Activated naive CD8-positive, alpha-beta T cell treated with anti-CD3 and anti-CD28 coated beads, Interleukin-2, amount 50 U/mL, for 24 hours (primary cell): ENCODE results near the gene BBS9.

ENCODE experiments used
- ATAC-seq: fragments of 150-1000 bp; cut with Tn5 transposase; one replicate; pipeline ENCODE4 v1.10.0; 2021
- DNase-seq: peaks from one replicate; pipeline ENCODE4 v3.0.0; 2021
- H3K27ac Mint-ChIP-seq: one replicate; pipeline ENCODE4 v1.8.0; 2021; ENCODE audit warnings: mild to moderate bottlenecking, mixed read lengths
- H3K27me3 Mint-ChIP-seq: one replicate; pipeline ENCODE4 v1.8.0; 2021; ENCODE audit warnings: mixed read lengths
- H3K36me3 Mint-ChIP-seq: one replicate; pipeline ENCODE4 v1.8.0; 2021; ENCODE audit warnings: low read depth, mixed read lengths
- H3K4me1 Mint-ChIP-seq: one replicate; pipeline ENCODE4 v1.8.0; 2021; ENCODE audit warnings: mixed read lengths
- H3K4me3 Mint-ChIP-seq: one replicate; pipeline ENCODE4 v1.8.0; 2021; ENCODE audit warnings: mild to moderate bottlenecking, moderate library complexity, mixed read lengths
- H3K9me3 Mint-ChIP-seq: one replicate; pipeline ENCODE4 v1.8.0; 2021; ENCODE audit warnings: mixed read lengths

Gene BBS9

DNA sequence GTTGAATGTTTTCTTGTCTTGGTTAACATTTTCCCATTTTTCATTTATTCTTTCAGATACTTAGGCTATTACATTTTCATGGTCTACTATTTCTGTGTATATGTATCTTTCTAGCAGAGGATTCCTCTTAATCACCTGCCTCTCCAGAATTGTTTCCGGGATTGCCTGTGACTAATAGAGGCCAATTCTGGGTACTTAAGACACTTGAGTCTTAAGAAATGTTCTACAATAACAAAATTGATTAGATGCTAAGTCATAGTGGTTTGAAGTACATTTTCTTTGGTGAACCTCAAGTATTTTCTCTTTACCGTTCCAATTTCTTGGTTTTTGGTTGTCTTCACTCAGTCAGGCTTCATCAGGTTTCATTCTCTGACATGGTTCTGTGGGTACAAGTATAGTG, 26.4 kb downstream of the BBS9 start:
- no peak for ATAC-seq
- Mint-ChIP-seq H3K36me3 (peaks cover 2% of the 10 kb centered on the region), H3K4me3 (no peak overlapping the region)

DNA sequence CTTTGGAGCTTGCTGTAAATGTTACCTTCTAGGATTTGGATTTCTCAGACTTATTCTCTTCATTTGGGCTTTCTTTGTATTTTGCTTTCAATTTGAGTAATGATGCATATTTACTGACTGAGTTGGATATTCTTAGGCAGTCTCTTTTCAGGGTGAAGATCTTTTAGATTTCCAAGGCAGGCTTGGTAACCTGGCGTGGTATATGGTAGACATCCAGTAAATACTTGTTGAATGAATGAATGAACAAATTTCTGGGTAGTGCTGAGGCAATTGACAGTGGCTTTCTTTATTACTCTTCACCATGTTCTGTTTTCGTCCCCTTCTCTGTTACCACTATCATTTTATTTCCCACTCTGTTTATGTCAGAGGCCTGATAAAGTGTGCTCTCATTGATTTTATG, 27.1 kb downstream of the BBS9 start:
- Mint-ChIP-seq H3K9me3 (no peaks in the 10 kb centered on the region), H3K36me3 (peaks cover 2% of the 10 kb centered on the region), H3K27ac (no peak overlapping the region), H3K4me3 (no peak overlapping the region), H3K4me1 (no peaks in the 10 kb centered on the region), H3K27me3 (no peaks in the 10 kb centered on the region)
- no peak for ATAC-seq
- no peak for DNase-seq

More for the DNA sequence above, 26.4 kb downstream of the BBS9 start:
- Mint-ChIP-seq H3K9me3 (no peaks in the 10 kb centered on the region), H3K27me3 (no peaks in the 10 kb centered on the region), H3K27ac (no peak overlapping the region), H3K4me1 (no peaks in the 10 kb centered on the region)
- no peak for DNase-seq

GRCh38 chr7:33157311-33157710, 27.9 kb downstream of the BBS9 start:
- ATAC-seq (no peak), DNase-seq (no peak)
- Mint-ChIP-seq H3K27me3 (no peaks in the 10 kb centered on the region), H3K9me3 (no peaks in the 10 kb centered on the region), H3K4me3 (no peak overlapping the region), H3K4me1 (no peaks in the 10 kb centered on the region), H3K27ac (no peak overlapping the region), H3K36me3 (peaks cover 10% of the 10 kb centered on the region)

DNA sequence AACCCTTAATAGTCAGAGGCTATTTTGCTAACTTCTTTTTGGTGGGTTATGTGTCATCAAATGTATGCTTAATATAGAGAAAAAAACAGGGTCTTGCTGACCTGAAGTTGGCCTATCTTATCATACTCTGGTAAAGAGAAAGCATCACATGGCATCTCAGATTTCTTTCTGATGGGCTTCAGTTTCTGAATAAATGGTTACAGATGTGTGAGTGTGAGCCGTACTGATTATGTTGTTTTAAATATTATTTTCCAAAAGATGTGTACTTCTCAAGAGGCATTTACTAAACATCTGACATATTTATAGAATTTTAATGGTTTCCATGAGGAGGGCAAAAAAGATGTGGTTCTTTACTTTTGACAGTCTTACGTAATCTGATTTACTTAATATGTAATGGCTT, 28.4 kb downstream of the BBS9 start:
- Mint-ChIP-seq H3K4me3 (no peak overlapping the region), H3K36me3 (peaks cover 13% of the 10 kb centered on the region), H3K27ac (no peak overlapping the region), H3K4me1 (no peaks in the 10 kb centered on the region), H3K27me3 (no peaks in the 10 kb centered on the region), H3K9me3 (no peaks in the 10 kb centered on the region)
- DNase-seq (no peak), ATAC-seq (no peak)

DNA sequence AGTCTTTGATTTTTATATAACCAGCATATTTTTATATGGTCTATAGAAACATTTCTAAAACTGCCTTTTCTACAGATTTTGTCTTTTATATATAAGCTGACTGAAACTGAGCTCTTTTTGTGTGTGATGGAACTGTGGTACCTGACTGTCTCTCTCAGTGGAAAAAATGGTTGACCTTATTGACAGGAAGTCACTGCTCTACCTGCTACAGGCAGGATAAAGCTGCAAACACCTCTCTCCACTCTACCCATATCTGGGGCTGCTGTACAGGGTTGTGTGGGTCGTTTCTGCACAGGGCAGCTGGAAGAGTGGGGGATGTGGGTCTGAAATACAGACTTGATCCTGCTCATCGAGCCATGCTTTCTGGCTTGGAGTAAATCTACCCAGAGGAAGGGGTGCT, 48.5 kb downstream of the BBS9 start:
- no peaks in the 10 kb centered on the region for H3K9me3 Mint-ChIP-seq
- no peak for DNase-seq
- peak; percentile 61 for ATAC-seq
- no peak overlapping the region for H3K4me3 Mint-ChIP-seq
- H3K27me3 Mint-ChIP-seq, result no peaks in the 10 kb centered on the region
- no peak overlapping the region for H3K27ac Mint-ChIP-seq
- peaks cover 21% of the 10 kb centered on the region for H3K36me3 Mint-ChIP-seq
- peaks cover 3% of the 10 kb centered on the region for H3K4me1 Mint-ChIP-seq

- Mint-ChIP-seq H3K4me1 (peaks cover 3% of the 10 kb centered on the region), H3K9me3 (no peaks in the 10 kb centered on the region), H3K27me3 (no peaks in the 10 kb centered on the region), H3K36me3 (peaks cover 16% of the 10 kb centered on the region), H3K4me3 (no peak overlapping the region), H3K27ac (no peak overlapping the region)
- ATAC-seq, result no peak
- DNase-seq, result no peak
Measured at GRCh38 chr7:33179519-33179918, 50.2 kb downstream of the BBS9 start.

DNA sequence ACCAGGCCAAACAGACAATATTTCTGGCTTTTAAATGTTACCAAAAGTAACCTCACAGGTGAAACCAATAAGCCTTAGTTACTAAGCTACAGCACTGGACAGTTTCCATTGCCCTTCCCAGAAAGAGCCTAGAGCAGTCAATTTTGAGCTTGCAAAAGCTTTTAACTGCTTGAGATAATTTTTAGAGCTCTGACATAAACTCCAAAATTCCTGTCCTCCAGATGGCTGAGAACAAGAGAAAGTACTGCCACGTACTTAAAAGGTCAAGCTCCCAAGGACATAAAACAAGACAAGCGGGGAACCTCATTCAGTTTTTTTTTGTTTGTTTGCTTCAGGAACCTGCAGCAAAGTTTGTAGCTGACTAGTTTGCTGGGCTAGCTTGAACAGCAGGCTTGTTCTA, 54.1 kb downstream of the BBS9 start:
- Mint-ChIP-seq H3K36me3 (peaks cover 18% of the 10 kb centered on the region), H3K9me3 (no peaks in the 10 kb centered on the region), H3K4me1 (no peaks in the 10 kb centered on the region), H3K27ac (no peak overlapping the region), H3K27me3 (no peaks in the 10 kb centered on the region), H3K4me3 (no peak overlapping the region)
- ATAC-seq (no peak), DNase-seq (no peak)

DNA sequence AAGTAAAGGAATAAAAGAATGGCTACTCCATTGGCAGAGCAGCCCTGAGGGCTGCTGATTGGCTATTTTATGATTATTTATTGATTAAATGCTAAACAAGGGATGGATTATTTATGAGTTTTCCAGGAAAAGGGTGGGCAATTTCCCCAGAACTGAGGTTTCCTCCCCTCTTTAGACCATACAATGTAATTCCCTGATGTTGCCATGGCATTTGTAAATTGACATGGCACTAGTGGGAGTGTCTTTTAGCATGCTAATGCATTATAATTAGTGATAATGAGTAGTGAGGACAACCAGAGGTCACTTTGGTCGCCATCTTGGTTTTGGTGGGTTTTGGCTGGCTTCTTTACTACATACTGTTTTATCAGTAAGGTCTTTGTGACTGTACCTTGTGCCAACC, 55.5 kb downstream of the BBS9 start:
- Mint-ChIP-seq H3K27ac (no peak overlapping the region), H3K4me3 (no peak overlapping the region), H3K27me3 (no peaks in the 10 kb centered on the region), H3K36me3 (peaks cover 13% of the 10 kb centered on the region), H3K9me3 (no peaks in the 10 kb centered on the region), H3K4me1 (no peaks in the 10 kb centered on the region)
- DNase-seq (no peak), ATAC-seq (no peak)

DNA sequence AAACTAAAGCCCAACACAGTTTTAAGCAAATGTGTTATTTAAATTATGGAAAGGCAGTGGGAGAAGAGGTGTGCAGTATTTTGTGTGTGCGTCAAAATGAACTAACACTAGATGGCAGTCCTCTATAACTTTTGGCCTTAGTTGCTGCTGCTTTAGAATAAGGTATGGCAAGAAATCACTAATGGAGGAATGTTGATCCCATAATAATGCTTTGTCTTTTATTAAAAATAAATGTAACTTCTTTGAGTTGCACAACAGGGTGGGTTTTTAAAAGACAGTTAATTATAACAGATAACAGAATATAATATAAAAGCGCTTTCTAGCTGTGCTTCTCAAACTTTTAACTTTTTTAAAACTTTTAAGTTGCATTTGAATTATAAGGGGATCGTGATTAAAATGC, 56.4 kb downstream of the BBS9 start:
- ATAC-seq (no peak), DNase-seq (no peak)
- peaks cover 6% of the 10 kb centered on the region for H3K36me3 Mint-ChIP-seq
- no peak overlapping the region for H3K4me3 Mint-ChIP-seq
- H3K27me3 Mint-ChIP-seq, result no peaks in the 10 kb centered on the region
- H3K9me3 Mint-ChIP-seq, result no peaks in the 10 kb centered on the region
- no peak overlapping the region for H3K27ac Mint-ChIP-seq
- peaks cover 5% of the 10 kb centered on the region for H3K4me1 Mint-ChIP-seq

GRCh38 chr7:33186192-33186591, 56.8 kb downstream of the BBS9 start:
- peaks cover 3% of the 10 kb centered on the region for H3K36me3 Mint-ChIP-seq

DNA sequence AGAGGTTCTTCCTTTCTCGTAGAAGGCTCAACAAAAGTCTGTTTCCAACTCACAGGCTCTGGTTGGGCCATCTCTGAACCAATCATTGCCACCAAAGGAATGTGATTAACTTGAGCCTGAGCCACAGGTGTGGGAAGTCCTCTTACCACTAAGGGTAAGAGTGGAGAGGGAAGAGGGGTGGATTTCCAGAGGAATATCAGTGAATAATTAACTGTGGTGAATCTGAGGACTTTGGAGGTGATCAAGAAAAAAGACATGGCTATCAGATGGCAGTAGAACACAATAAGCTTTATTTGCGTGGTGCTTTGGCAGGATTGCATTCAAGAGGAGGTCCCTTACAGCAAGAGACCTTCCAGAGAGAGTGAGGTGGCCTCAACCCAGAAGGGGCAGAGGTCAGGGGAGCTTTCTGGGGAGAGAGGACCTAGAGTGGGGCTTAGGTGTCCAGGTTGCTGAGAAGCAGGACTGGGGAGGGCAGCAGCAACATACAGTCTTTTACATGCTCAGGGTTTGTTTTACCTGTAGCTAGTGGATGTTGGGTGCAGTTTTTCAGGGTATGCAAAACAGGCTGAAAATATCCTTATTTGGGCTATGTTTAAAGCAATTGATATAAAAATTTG, 61.4 kb downstream of the BBS9 start:
- Mint-ChIP-seq H3K9me3 (no peaks in the 10 kb centered on the region), H3K4me3 (no peak overlapping the region), H3K27ac (no peak overlapping the region), H3K36me3 (peaks cover 3% of the 10 kb centered on the region), H3K4me1 (peaks cover 17% of the 10 kb centered on the region), H3K27me3 (no peaks in the 10 kb centered on the region)
- no peak for ATAC-seq
- no peak for DNase-seq

More at GRCh38 chr7:33186192-33186591, 56.8 kb downstream of the BBS9 start:
- no peaks in the 10 kb centered on the region for H3K27me3 Mint-ChIP-seq
- H3K27ac Mint-ChIP-seq, result no peak overlapping the region
- DNase-seq (no peak), ATAC-seq (no peak)
- no peaks in the 10 kb centered on the region for H3K9me3 Mint-ChIP-seq
- H3K4me1 Mint-ChIP-seq, result peaks cover 9% of the 10 kb centered on the region
- no peak overlapping the region for H3K4me3 Mint-ChIP-seq

GRCh38 chr7:33191340-33191739, 62.0 kb downstream of the BBS9 start:
- Mint-ChIP-seq H3K27ac (no peak overlapping the region), H3K27me3 (no peaks in the 10 kb centered on the region), H3K4me1 (peaks cover 17% of the 10 kb centered on the region), H3K9me3 (no peaks in the 10 kb centered on the region), H3K36me3 (peaks cover 3% of the 10 kb centered on the region), H3K4me3 (no peak overlapping the region)
- ATAC-seq (peak; percentile 33), DNase-seq (no peak)

GRCh38 chr7:33192695-33193291, 63.4 kb downstream of the BBS9 start:
- Mint-ChIP-seq H3K4me3 (no peak overlapping the region), H3K27ac (no peak overlapping the region), H3K4me1 (peaks cover 17% of the 10 kb centered on the region), H3K27me3 (no peaks in the 10 kb centered on the region), H3K9me3 (no peaks in the 10 kb centered on the region), H3K36me3 (peaks cover 3% of the 10 kb centered on the region)
- ATAC-seq, result no peak
- no peak for DNase-seq

GRCh38 chr7:33193308-33193864, 64.0 kb downstream of the BBS9 start:
- no peaks in the 10 kb centered on the region for H3K27me3 Mint-ChIP-seq
- H3K27ac Mint-ChIP-seq, result no peak overlapping the region
- DNase-seq, result no peak
- no peak overlapping the region for H3K4me3 Mint-ChIP-seq
- peaks cover 17% of the 10 kb centered on the region for H3K4me1 Mint-ChIP-seq
- H3K9me3 Mint-ChIP-seq, result no peaks in the 10 kb centered on the region
- ATAC-seq, result no peak
- H3K36me3 Mint-ChIP-seq, result peaks cover 2% of the 10 kb centered on the region

DNA sequence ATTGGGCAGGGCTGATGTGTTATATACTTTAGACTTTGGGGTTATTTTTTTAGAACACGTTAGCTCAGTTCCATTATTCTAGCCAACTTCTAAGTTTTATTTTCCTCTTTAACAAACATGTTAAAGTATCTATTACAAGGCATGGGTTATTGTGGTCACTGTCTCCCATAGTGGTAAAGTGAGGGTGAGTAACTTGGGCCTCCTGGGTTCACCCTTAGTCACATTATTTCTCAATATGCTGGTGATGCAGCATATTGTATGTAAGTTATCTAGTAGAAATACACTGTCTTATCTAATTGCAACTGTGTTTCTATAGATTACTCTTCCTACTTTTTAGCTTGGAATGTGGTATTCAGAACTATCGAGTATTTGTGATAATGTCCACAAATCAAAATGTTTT, 65.9 kb downstream of the BBS9 start:
- Mint-ChIP-seq H3K36me3 (no peaks in the 10 kb centered on the region), H3K9me3 (no peaks in the 10 kb centered on the region), H3K27ac (no peak overlapping the region), H3K4me1 (peaks cover 17% of the 10 kb centered on the region), H3K27me3 (no peaks in the 10 kb centered on the region), H3K4me3 (no peak overlapping the region)
- DNase-seq (no peak), ATAC-seq (no peak)
